ENCODE results near the gene NKRF. TPM values are rescaled to one million over a fixed set of nuclear protein-coding genes. Genes with fewer than 3 reads are reported as not detected.

The NKRF gene
- 1 to 10 TPM; 2.9 to 8.2 (median 4.1) TPM for polyA plus RNA-seq
- long read RNA-seq, donor 1, partial matches to known transcripts: 0 of 1 reads
- long read RNA-seq, donor 1, other reads (novel, unspliced or antisense): 0 of 1 reads
- long read RNA-seq, donor 2: 0 reads
- long read RNA-seq, donor 3, partial matches to known transcripts: 0 of 2 reads
- long read RNA-seq, donor 3, other reads (novel, unspliced or antisense): 0 of 2 reads
- long read RNA-seq, donor 4: 0 reads
- long read RNA-seq, donor 5: 0 reads
- long read RNA-seq, donor 6, partial matches to known transcripts: 0 of 1 reads
- long read RNA-seq, donor 6, other reads (novel, unspliced or antisense): 0 of 1 reads
- long read RNA-seq, donor 7, partial matches to known transcripts: 0 of 3 reads
- long read RNA-seq, donor 7, other reads (novel, unspliced or antisense): 0 of 3 reads
- long read RNA-seq, donor 8: 0 reads
- long read RNA-seq, donor 9, partial matches to known transcripts: 0 of 1 reads
- long read RNA-seq, donor 9, other reads (novel, unspliced or antisense): 0 of 1 reads
- long read RNA-seq, donor 10, transcript NKRF-201 (3 exons, 3,817 nt): major isoform, 7 of 10 reads
- long read RNA-seq, donor 10, partial matches to known transcripts: 0 of 10 reads
- long read RNA-seq, donor 10, other reads (novel, unspliced or antisense): 0 of 10 reads

DNA sequence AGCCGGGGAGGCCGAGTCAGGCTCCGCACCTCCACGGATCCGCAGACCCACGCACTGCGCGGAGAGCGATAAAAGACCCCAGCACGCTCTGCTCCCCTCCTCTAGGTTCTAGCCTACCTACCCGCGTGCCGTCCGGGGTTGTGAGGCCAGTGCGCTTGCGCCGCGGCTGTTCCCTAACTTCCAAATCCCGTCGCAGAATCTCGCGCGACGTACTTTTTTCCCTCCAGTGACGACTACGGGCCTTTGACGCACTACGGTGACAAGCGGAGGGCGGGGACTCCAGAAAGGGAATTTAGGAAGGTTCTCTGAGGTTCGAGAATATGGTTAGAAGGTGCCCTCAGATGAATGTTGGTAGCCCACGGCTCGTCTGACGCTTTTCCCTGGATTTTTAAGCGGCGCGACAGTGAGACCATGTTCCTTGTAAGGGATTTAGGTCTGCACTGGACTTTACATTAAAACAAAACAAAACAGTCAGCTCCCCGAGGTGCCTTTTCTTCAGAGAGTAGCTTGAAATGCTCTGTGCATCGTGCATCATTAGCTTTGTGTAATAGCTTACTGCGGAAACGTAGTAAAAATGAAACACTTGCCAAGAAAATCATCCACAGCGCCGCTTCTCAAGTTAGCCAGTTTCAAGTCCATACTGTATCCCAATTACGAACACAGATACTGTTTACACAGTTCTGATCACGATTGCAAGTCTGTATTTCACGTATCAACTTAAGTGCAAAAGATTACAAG is at the start of gene NKRF:
TSS of gene NKRF (minus strand) at position 145 of the 738 bp plus-strand sequence.
- Histone ChIP-seq H3K4me1 (ENCODE audit: control insufficient read depth in 3 of 3, insufficient read depth in 2 of 3, low read depth in 1 of 3, low read length in 2 of 3) (peaks cover 0 to 9% (median 3%) of the 10 kb centered on the region in 3 donors), H3K27ac (ENCODE audit: low read depth in 1 of 3, low read length in 2 of 3) (peak within 1 kb of the TSS; percentile 68 to 97 (median 94)), H3K9me3 (ENCODE audit: control insufficient read depth in 2 of 2, insufficient read depth in 1 of 2, low read depth in 1 of 2, low read length in 1 of 2) (no peaks in the 10 kb centered on the region), H3K4me3 (ENCODE audit: low read depth in 1 of 3, low read length in 3 of 3) (peak within 1 kb of the TSS; percentile 60 to 87 (median 75)), H3K27me3 (ENCODE audit: control insufficient read depth in 3 of 3, insufficient read depth in 3 of 3, low read length in 3 of 3) (no peaks in the 10 kb centered on the region), H3K36me3 (ENCODE audit: control insufficient read depth in 3 of 3, insufficient read depth in 2 of 3, low read depth in 1 of 3, low read length in 3 of 3) (no peaks in the 10 kb centered on the region)
- WGBS, 3 donors: 1 to 45% (median 14%) methylated on average over 34 to 46 of the region's 46 CpGs
- DNase-seq (peak; percentile 91 to 93), FAIRE-seq (no peak)

GRCh38 chrX:119655125-119655524 is 48.9 kb upstream of the NKRF start:
- no peaks in the 10 kb centered on the region for H3K9me3 ChIP-seq (ENCODE audit: control insufficient read depth in 2 of 2, insufficient read depth in 1 of 2, low read depth in 1 of 2, low read length in 1 of 2)
- no peaks in the 10 kb centered on the region for H3K27me3 ChIP-seq (ENCODE audit: control insufficient read depth in 3 of 3, insufficient read depth in 3 of 3, low read length in 3 of 3)
- FAIRE-seq (no peak), DNase-seq (no peak)
- H3K36me3 ChIP-seq (ENCODE audit: control insufficient read depth in 3 of 3, insufficient read depth in 2 of 3, low read depth in 1 of 3, low read length in 3 of 3): peaks cover 0 to 6% (median 0%) of the 10 kb centered on the region in 3 donors
- WGBS, 3 donors: 61 to 79% (median 68%) methylated on average over 6 of the region's 6 CpGs
- no peak overlapping the region for H3K4me3 ChIP-seq (ENCODE audit: low read depth in 1 of 3, low read length in 3 of 3)
- H3K27ac ChIP-seq (ENCODE audit: low read depth in 1 of 3, low read length in 2 of 3): peak overlapping the region in 1 of 3 donors; percentile 38
- no peaks in the 10 kb centered on the region for H3K4me1 ChIP-seq (ENCODE audit: control insufficient read depth in 3 of 3, insufficient read depth in 2 of 3, low read depth in 1 of 3, low read length in 2 of 3)

DNA sequence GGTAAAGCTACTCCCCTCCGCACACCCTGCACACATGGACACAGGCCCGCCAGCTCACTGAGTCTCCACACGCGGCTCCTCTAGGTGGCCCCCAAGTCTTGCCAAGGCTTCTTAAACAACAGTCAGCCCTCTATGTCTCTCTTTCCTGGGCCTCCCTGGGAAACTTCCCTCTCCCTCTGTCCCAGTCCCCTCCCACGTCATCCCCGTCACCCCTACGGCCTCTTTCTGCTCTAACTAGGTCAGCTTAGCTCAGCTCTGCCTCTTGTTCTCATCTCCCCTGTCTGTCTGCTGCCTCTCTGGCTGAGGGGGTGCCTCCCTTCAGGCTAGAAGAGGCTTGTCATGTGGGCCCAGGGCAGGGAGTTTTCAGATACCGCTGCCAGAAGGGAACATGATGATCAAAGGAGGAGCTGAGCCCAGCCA is 47.9 kb upstream of the NKRF start:
- DNase-seq (peak in 1 of 2 donors; percentile 5), FAIRE-seq (no peak)
- Histone ChIP-seq H3K4me3 (ENCODE audit: low read depth in 1 of 3, low read length in 3 of 3) (no peak overlapping the region), H3K9me3 (ENCODE audit: control insufficient read depth in 2 of 2, insufficient read depth in 1 of 2, low read depth in 1 of 2, low read length in 1 of 2) (no peaks in the 10 kb centered on the region), H3K27ac (ENCODE audit: low read depth in 1 of 3, low read length in 2 of 3) (no peak overlapping the region), H3K27me3 (ENCODE audit: control insufficient read depth in 3 of 3, insufficient read depth in 3 of 3, low read length in 3 of 3) (no peaks in the 10 kb centered on the region), H3K4me1 (ENCODE audit: control insufficient read depth in 3 of 3, insufficient read depth in 2 of 3, low read depth in 1 of 3, low read length in 2 of 3) (no peaks in the 10 kb centered on the region), H3K36me3 (ENCODE audit: control insufficient read depth in 3 of 3, insufficient read depth in 2 of 3, low read depth in 1 of 3, low read length in 3 of 3) (peaks cover 0 to 6% (median 0%) of the 10 kb centered on the region in 3 donors)
- 70 to 87% (median 80%) methylated on average over 8 of the region's 8 CpGs for WGBS, 3 donors

DNA sequence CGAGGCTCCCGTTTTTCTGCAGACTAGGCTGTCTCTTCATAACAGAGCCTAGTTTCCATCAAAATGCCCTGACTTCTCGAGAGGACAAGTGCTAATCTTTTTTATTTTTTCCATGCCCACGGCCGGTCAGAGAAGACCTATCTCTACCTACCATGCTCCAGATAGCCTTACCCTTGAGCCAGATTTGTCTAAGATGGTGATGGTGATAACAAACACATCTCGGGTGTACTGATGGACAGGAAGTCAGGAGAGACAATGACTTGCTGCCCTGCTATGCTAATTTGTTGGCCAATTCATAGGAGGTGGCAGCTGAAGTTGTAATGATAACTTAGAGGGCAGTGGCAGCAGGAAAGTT is 42.2 kb upstream of the NKRF start:
- no peak for FAIRE-seq
- H3K4me1 ChIP-seq (ENCODE audit: control insufficient read depth in 3 of 3, insufficient read depth in 2 of 3, low read depth in 1 of 3, low read length in 2 of 3): no peaks in the 10 kb centered on the region

GRCh38 chrX:119647552-119648420 is 41.6 kb upstream of the NKRF start:
- Histone ChIP-seq H3K4me1 (ENCODE audit: control insufficient read depth in 3 of 3, insufficient read depth in 2 of 3, low read depth in 1 of 3, low read length in 2 of 3) (no peaks in the 10 kb centered on the region), H3K9me3 (ENCODE audit: control insufficient read depth in 2 of 2, insufficient read depth in 1 of 2, low read depth in 1 of 2, low read length in 1 of 2) (no peaks in the 10 kb centered on the region), H3K27ac (ENCODE audit: low read depth in 1 of 3, low read length in 2 of 3) (peak overlapping the region in 1 of 3 donors; percentile 62), H3K36me3 (ENCODE audit: control insufficient read depth in 3 of 3, insufficient read depth in 2 of 3, low read depth in 1 of 3, low read length in 3 of 3) (peaks cover 0 to 6% (median 0%) of the 10 kb centered on the region in 3 donors), H3K4me3 (ENCODE audit: low read depth in 1 of 3, low read length in 3 of 3) (no peak overlapping the region), H3K27me3 (ENCODE audit: control insufficient read depth in 3 of 3, insufficient read depth in 3 of 3, low read length in 3 of 3) (no peaks in the 10 kb centered on the region)
- no peak for FAIRE-seq
- peak in 1 of 2 donors; percentile 34 for DNase-seq
- 72 to 85% (median 79%) methylated on average over 16 to 17 of the region's 17 CpGs for WGBS, 3 donors

More for the DNA sequence above, 42.2 kb upstream of the NKRF start:
- WGBS, 3 donors: 63 to 74% (median 74%) methylated on average over 6 of the region's 6 CpGs
- DNase-seq: no peak
- peak overlapping the region in 1 of 3 donors; percentile 62 for H3K27ac ChIP-seq (ENCODE audit: low read depth in 1 of 3, low read length in 2 of 3)
- peaks cover 0 to 6% (median 0%) of the 10 kb centered on the region in 3 donors for H3K36me3 ChIP-seq (ENCODE audit: control insufficient read depth in 3 of 3, insufficient read depth in 2 of 3, low read depth in 1 of 3, low read length in 3 of 3)
- no peaks in the 10 kb centered on the region for H3K27me3 ChIP-seq (ENCODE audit: control insufficient read depth in 3 of 3, insufficient read depth in 3 of 3, low read length in 3 of 3)
- no peak overlapping the region for H3K4me3 ChIP-seq (ENCODE audit: low read depth in 1 of 3, low read length in 3 of 3)
- H3K9me3 ChIP-seq (ENCODE audit: control insufficient read depth in 2 of 2, insufficient read depth in 1 of 2, low read depth in 1 of 2, low read length in 1 of 2): no peaks in the 10 kb centered on the region

- no peaks in the 10 kb centered on the region for H3K27me3 ChIP-seq (ENCODE audit: control insufficient read depth in 3 of 3, insufficient read depth in 3 of 3, low read length in 3 of 3)
- no peaks in the 10 kb centered on the region for H3K4me1 ChIP-seq (ENCODE audit: control insufficient read depth in 3 of 3, insufficient read depth in 2 of 3, low read depth in 1 of 3, low read length in 2 of 3)
- no peak for FAIRE-seq
- DNase-seq: no peak
- H3K4me3 ChIP-seq (ENCODE audit: low read depth in 1 of 3, low read length in 3 of 3): no peak overlapping the region
- H3K9me3 ChIP-seq (ENCODE audit: control insufficient read depth in 2 of 2, insufficient read depth in 1 of 2, low read depth in 1 of 2, low read length in 1 of 2): no peaks in the 10 kb centered on the region
- H3K27ac ChIP-seq (ENCODE audit: low read depth in 1 of 3, low read length in 2 of 3): peak overlapping the region in 1 of 3 donors; percentile 10
- H3K36me3 ChIP-seq (ENCODE audit: control insufficient read depth in 3 of 3, insufficient read depth in 2 of 3, low read depth in 1 of 3, low read length in 3 of 3): peaks cover 0 to 3% (median 0%) of the 10 kb centered on the region in 3 donors
- WGBS, 3 donors: 44 to 94% (median 75%) methylated on average over 2 of the region's 2 CpGs
These were observed 40.9 kb upstream of the NKRF start for GRCh38 chrX:119647089-119647488.

- peaks cover 0 to 3% (median 0%) of the 10 kb centered on the region in 3 donors for H3K36me3 ChIP-seq (ENCODE audit: control insufficient read depth in 3 of 3, insufficient read depth in 2 of 3, low read depth in 1 of 3, low read length in 3 of 3)
- DNase-seq (no peak), FAIRE-seq (no peak)
- H3K4me3 ChIP-seq (ENCODE audit: low read depth in 1 of 3, low read length in 3 of 3): no peak overlapping the region
- no peaks in the 10 kb centered on the region for H3K4me1 ChIP-seq (ENCODE audit: control insufficient read depth in 3 of 3, insufficient read depth in 2 of 3, low read depth in 1 of 3, low read length in 2 of 3)
- H3K9me3 ChIP-seq (ENCODE audit: control insufficient read depth in 2 of 2, insufficient read depth in 1 of 2, low read depth in 1 of 2, low read length in 1 of 2): no peaks in the 10 kb centered on the region
- H3K27me3 ChIP-seq (ENCODE audit: control insufficient read depth in 3 of 3, insufficient read depth in 3 of 3, low read length in 3 of 3): no peaks in the 10 kb centered on the region
- WGBS, 3 donors: 69 to 85% (median 73%) methylated on average over 4 of the region's 4 CpGs
- no peak overlapping the region for H3K27ac ChIP-seq (ENCODE audit: low read depth in 1 of 3, low read length in 2 of 3)
These were observed 40.3 kb upstream of the NKRF start for GRCh38 chrX:119646515-119646914.
